H1 (cell line): Measurements from ENCODE around the gene ANAPC7. TPM values are rescaled to one million over a fixed set of nuclear protein-coding genes. Genes with fewer than 3 reads are reported as not detected.
A peak's percentile ranks its signal among the peaks of the same experiment; 100 is the strongest.

Source experiments
- ASH2L ChIP-seq: fragments of 200-600, 300-600 bp; sonication (generic); IDR thresholded peaks from one replicate; pipeline ENCODE4 v1.7.1; 2017; ENCODE audit warnings: low read length
- BRCA1 ChIP-seq: IDR thresholded peaks from 2 replicates; pipeline ENCODE4 v1.6.1; 2012; ENCODE audit warnings: low read depth, low read length, improper control_type of control experiment
- CTBP2 ChIP-seq: IDR thresholded peaks from 2 replicates; pipeline ENCODE4 v1.7.0; 2011; ENCODE audit warnings: borderline replicate concordance, mild to moderate bottlenecking, moderate library complexity, mixed read lengths, low read length; ENCODE audit not compliant: insufficient read depth, insufficient read length
- EGR1 ChIP-seq: IDR thresholded peaks from 2 replicates; pipeline ENCODE4 v1.6.1; 2011; ENCODE audit warnings: low read depth, low read length, borderline replicate concordance
- NRF1 ChIP-seq: IDR thresholded peaks from 2 replicates; pipeline ENCODE4 v1.6.1; 2011; ENCODE audit warnings: mild to moderate bottlenecking, low read depth, low read length, improper control_type of control experiment
- RAD21 ChIP-seq, 2 experiments: IDR thresholded peaks in 1 of 2; conservative IDR thresholded peaks in 1 of 2; 2 replicates each; pipeline ENCODE4 v1.6.1; 2011; ENCODE audit warnings: low read depth in 2 of 2, low read length in 2 of 2, improper control_type of control experiment in 1 of 2, inconsistent platforms in 1 of 2, mild to moderate bottlenecking in 1 of 2, moderate library complexity in 1 of 2
- RFX5 ChIP-seq: IDR thresholded peaks from 2 replicates; pipeline ENCODE4 v1.6.1; 2011; ENCODE audit warnings: low read depth, low read length, improper control_type of control experiment, borderline replicate concordance
- RXRA ChIP-seq: IDR thresholded peaks from 2 replicates; pipeline ENCODE4 v1.6.1; 2011; ENCODE audit warnings: low read depth, mild to moderate bottlenecking, low read length, moderate library complexity; ENCODE audit not compliant: insufficient read depth
- SAP30 ChIP-seq: fragments of 300-600 bp; sonication (generic); IDR thresholded peaks from 2 replicates; pipeline ENCODE4 v1.7.1; 2012; ENCODE audit warnings: low read length, moderate library complexity, mild to moderate bottlenecking, inconsistent platforms; ENCODE audit not compliant: insufficient read depth, insufficient replicate concordance
- TAF1 ChIP-seq: IDR thresholded peaks from 2 replicates; pipeline ENCODE4 v1.6.1; 2011; ENCODE audit warnings: mild to moderate bottlenecking, low read depth, low read length
- TBP ChIP-seq: IDR thresholded peaks from 2 replicates; pipeline ENCODE4 v1.6.1; 2011; ENCODE audit warnings: low read depth, low read length, improper control_type of control experiment
- YY1 ChIP-seq: IDR thresholded peaks from 2 replicates; pipeline ENCODE4 v1.6.1; 2011; ENCODE audit warnings: low read depth, mild to moderate bottlenecking, low read length
- polyA plus RNA-seq, 7 experiments: library from polyadenylated mRNA; depleted of rRNA in 3 of 7; stranded (reverse) in 5 of 7; unstranded in 2 of 7; fragments of >200 nt in 5 of 7; fragments of 200-250 nt in 2 of 7; gene quantifications; 1 replicate in 5 of 7; 2 replicates in 1 of 7; 4 replicates in 1 of 7; pipeline versions ENCODE4 v1.2.1 to v1.2.3, GENCODE V29; 2011 to 2013; ENCODE audit warnings: missing spikeins in 2 of 7, mixed read lengths in 2 of 7
- total RNA-seq: library from RNA; stranded (reverse); fragmentation: NEBNext Ultra II Directional; extraction: Animal tissue kit (Norgen Biotek cat#: 25700); gene quantifications from 2 replicates; pipeline ENCODE4 v1.2.1, GENCODE V29; 2021
- TF ChIP-seq, protein P1 (sequence below): IDR thresholded peaks from 2 replicates; pipeline ENCODE4 v1.6.1; 2012; ENCODE audit warnings: low read length, inconsistent platforms
- TF ChIP-seq, protein P2 (sequence below): IDR thresholded peaks from 2 replicates; pipeline ENCODE4 v1.6.1; 2012; ENCODE audit warnings: inconsistent platforms

Gene ANAPC7
- total and polyA plus RNA-seq, 2 of the 8 experiments (the other 6 are each of a cell fraction or from before 2014, with no cell fraction given), result 72.8 to 105 TPM

GRCh38 chr12:110449799-110450497 is 46.4 kb upstream of the ANAPC7 start, which contains the start of gene ARPC3 (continued):
- TF ChIP-seq RAD21 (IDR thresholded peaks at IDR 0.05 in 1 of 2, conservative IDR thresholded peaks at IDR 0.05 in 1 of 2; ENCODE audit: low read depth in 2 of 2, low read length in 2 of 2), result peak; percentile 78 to 86
- TF ChIP-seq TAF1, result 0 out of 2 replicates have a peak, but pooled peaks have one; percentile 41
- no peak for TF ChIP-seq NRF1
- TF ChIP-seq ASH2L, result peak; percentile 46
- TF ChIP-seq EGR1, result peak; percentile 98
- TF ChIP-seq, protein P1, sequence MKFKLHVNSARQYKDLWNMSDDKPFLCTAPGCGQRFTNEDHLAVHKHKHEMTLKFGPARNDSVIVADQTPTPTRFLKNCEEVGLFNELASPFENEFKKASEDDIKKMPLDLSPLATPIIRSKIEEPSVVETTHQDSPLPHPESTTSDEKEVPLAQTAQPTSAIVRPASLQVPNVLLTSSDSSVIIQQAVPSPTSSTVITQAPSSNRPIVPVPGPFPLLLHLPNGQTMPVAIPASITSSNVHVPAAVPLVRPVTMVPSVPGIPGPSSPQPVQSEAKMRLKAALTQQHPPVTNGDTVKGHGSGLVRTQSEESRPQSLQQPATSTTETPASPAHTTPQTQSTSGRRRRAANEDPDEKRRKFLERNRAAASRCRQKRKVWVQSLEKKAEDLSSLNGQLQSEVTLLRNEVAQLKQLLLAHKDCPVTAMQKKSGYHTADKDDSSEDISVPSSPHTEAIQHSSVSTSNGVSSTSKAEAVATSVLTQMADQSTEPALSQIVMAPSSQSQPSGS, result no peak
- TF ChIP-seq BRCA1, result no peak; the same call in 1 of the 2 replicates
- peak; percentile 67; the same call in 1 of the 2 replicates for TF ChIP-seq YY1
- peak; percentile 48; the same call in 1 of the 2 replicates for TF ChIP-seq TBP
- no peak for TF ChIP-seq SAP30
- TF ChIP-seq RXRA, result no peak
- no peak for TF ChIP-seq CTBP2
- TF ChIP-seq RFX5, result no peak
- TF ChIP-seq, protein P2, sequence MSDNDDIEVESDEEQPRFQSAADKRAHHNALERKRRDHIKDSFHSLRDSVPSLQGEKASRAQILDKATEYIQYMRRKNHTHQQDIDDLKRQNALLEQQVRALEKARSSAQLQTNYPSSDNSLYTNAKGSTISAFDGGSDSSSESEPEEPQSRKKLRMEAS, result peak; percentile 75
